Omental fat pad (tissue), 4 donors: ENCODE results near the gene TWSG1. TPM values are rescaled to one million over a fixed set of nuclear protein-coding genes. Genes with fewer than 3 reads are reported as not detected.

Experiments used
- ATAC-seq: fragments of 150-250 bp; one replicate; pipeline ENCODE4 v1.9.1; 2016; ENCODE audit warnings: mild to moderate bottlenecking, moderate library complexity; ENCODE audit not compliant: low FRiP score
- DNase-seq: peaks from one replicate; pipeline ENCODE4 v3.0.0-alpha.2; 2019; ENCODE audit warnings: low spot score
- CTCF ChIP-seq, 3 donors: fragments of 450-650 bp; IDR thresholded peaks; one replicate each; pipeline ENCODE4 v1.5.1; 2016 to 2017; ENCODE audit warnings: antibody characterized with exemption in 3 of 3, mild to moderate bottlenecking in 3 of 3, moderate library complexity in 2 of 3
- total RNA-seq, 4 donors: library from RNA; depleted of rRNA; stranded (reverse); fragments of >200 nt; gene quantifications; one replicate each; pipeline ENCODE4 v1.1.0, GENCODE V29; 2016

Gene TWSG1
- total RNA-seq, 4 donors from 2014 or later, result 21.0 to 30.4 (median 27.4) TPM

- TF ChIP-seq CTCF (IDR thresholded peaks at IDR 0.05), result no peak
- ATAC-seq (peak; percentile 67), DNase-seq (no peak)
Measured at GRCh38 chr18:9334973-9335696, 562 bp downstream of the TWSG1 start.

- TF ChIP-seq CTCF (IDR thresholded peaks at IDR 0.05), result no peak
- DNase-seq, result no peak
- no peak for ATAC-seq
Measured at GRCh38 chr18:9335697-9336045, 1.1 kb downstream of the TWSG1 start.

- ATAC-seq (no peak), DNase-seq (no peak)
- TF ChIP-seq CTCF (IDR thresholded peaks at IDR 0.05), result no peak
Measured at GRCh38 chr18:9336827-9337226, 2.3 kb downstream of the TWSG1 start.

GRCh38 chr18:9337873-9338272 lies 3.3 kb downstream of the TWSG1 start:
- DNase-seq (no peak), ATAC-seq (no peak)
- no peak for TF ChIP-seq CTCF (IDR thresholded peaks at IDR 0.05)

GRCh38 chr18:9340472-9340871 lies 5.9 kb downstream of the TWSG1 start:
- TF ChIP-seq CTCF (IDR thresholded peaks at IDR 0.05), result no peak
- no peak for ATAC-seq

GRCh38 chr18:9343577-9343976 lies 9.0 kb downstream of the TWSG1 start:
- TF ChIP-seq CTCF (IDR thresholded peaks at IDR 0.05), result no peak
- no peak for DNase-seq
- ATAC-seq, result no peak

More at GRCh38 chr18:9340472-9340871, 5.9 kb downstream of the TWSG1 start:
- DNase-seq, result no peak

GRCh38 chr18:9346775-9347174 lies 12.2 kb downstream of the TWSG1 start:
- TF ChIP-seq CTCF (IDR thresholded peaks at IDR 0.05), result no peak
- DNase-seq (no peak), ATAC-seq (no peak)
